Measurements from ENCODE around the gene PKLR. TPM values are rescaled to one million over a fixed set of nuclear protein-coding genes. Genes with fewer than 3 reads are reported as not detected.

The PKLR gene
- polyA plus RNA-seq, 1 donor from 2014 or later: not detected

- Histone ChIP-seq H3K27ac (ENCODE audit: low read length) (no peak overlapping the region), H3K4me2 (ENCODE audit: low read length) (no peak overlapping the region), H3K27me3 (ENCODE audit: insufficient read depth, low read depth, low read length) (no peaks in the 10 kb centered on the region), H3K9ac (ENCODE audit: low read length) (no peak overlapping the region), H3K36me3 (ENCODE audit: insufficient read depth, low read length) (no peaks in the 10 kb centered on the region), H3K79me2 (replicated peaks; ENCODE audit: insufficient read depth, low read length) (no peaks in the 10 kb centered on the region), H3K4me3 (ENCODE audit: low read length) (no peak overlapping the region), H3F3A (ENCODE audit: insufficient read depth, low read length, poor library complexity, severe bottlenecking) (peaks cover under 1% of the 10 kb centered on the region), H4K20me1 (ENCODE audit: insufficient read depth) (no peaks in the 10 kb centered on the region), H3K9me3 (ENCODE audit: low read length) (no peaks in the 10 kb centered on the region), H3K9me2 (ENCODE audit: insufficient read depth, low read length) (no peaks in the 10 kb centered on the region), H2AFZ (ENCODE audit: low read depth, low read length) (no peak overlapping the region)
- no peak for TF ChIP-seq REST (IDR thresholded peaks at IDR 0.05; ENCODE audit: borderline replicate concordance)
- TF ChIP-seq EZH2 (IDR thresholded peaks at IDR 0.05; ENCODE audit: borderline replicate concordance, insufficient read depth, low read length, poor library complexity, severe bottlenecking): no peak
- no peak for TF ChIP-seq CTCF (IDR thresholded peaks at IDR 0.05; ENCODE audit: poor library complexity, severe bottlenecking)
- TF ChIP-seq RAD21 (conservative IDR thresholded peaks at IDR 0.05): no peak
- no peak for TF ChIP-seq EP300 (conservative IDR thresholded peaks at IDR 0.05; ENCODE audit: poor library complexity, severe bottlenecking)
- TF ChIP-seq TAF1 (IDR thresholded peaks at IDR 0.05; ENCODE audit: low read depth): no peak
- no peak for TF ChIP-seq SMC3 (conservative IDR thresholded peaks at IDR 0.05; ENCODE audit: poor library complexity)
- no peak for TF ChIP-seq POLR2AphosphoS5 (IDR thresholded peaks at IDR 0.05)
- no peak for TF ChIP-seq MXI1 (conservative IDR thresholded peaks at IDR 0.05; ENCODE audit: poor library complexity, severe bottlenecking)
Observed at GRCh38 chr1:155284476-155284875, 16.8 kb downstream of the PKLR start.

DNA sequence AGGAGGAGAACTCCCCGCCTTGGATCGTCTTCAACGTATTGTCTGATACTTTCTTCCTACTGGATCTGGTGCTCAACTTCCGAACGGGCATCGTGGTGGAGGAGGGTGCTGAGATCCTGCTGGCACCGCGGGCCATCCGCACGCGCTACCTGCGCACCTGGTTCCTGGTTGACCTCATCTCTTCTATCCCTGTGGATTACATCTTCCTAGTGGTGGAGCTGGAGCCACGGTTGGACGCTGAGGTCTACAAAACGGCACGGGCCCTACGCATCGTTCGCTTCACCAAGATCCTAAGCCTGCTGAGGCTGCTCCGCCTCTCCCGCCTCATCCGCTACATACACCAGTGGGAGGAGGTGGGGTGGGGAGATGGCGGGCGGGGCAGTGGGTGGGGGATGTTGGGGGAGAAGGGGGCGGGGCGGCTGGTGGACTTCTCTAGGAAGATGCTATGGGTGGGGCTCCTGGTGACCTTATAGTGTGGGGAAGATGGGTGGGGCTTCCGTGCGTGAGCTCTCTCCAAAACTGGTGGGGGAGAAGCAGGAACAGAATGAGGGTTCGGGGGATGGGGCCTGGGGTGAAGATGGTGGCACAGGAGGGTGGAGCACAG lies 18.6 kb downstream of the PKLR start:
- Histone ChIP-seq H3F3A (ENCODE audit: insufficient read depth, low read length, poor library complexity, severe bottlenecking) (peaks cover 10% of the 10 kb centered on the region), H3K27ac (ENCODE audit: low read length) (no peak overlapping the region), H3K79me2 (replicated peaks; ENCODE audit: insufficient read depth, low read length) (no peaks in the 10 kb centered on the region), H3K27me3 (ENCODE audit: insufficient read depth, low read depth, low read length) (no peaks in the 10 kb centered on the region), H3K9me3 (ENCODE audit: low read length) (no peaks in the 10 kb centered on the region), H4K20me1 (ENCODE audit: insufficient read depth) (no peaks in the 10 kb centered on the region), H3K9me2 (ENCODE audit: insufficient read depth, low read length) (no peaks in the 10 kb centered on the region), H2AFZ (ENCODE audit: low read depth, low read length) (no peak overlapping the region), H3K4me3 (ENCODE audit: low read length) (no peak overlapping the region), H3K9ac (ENCODE audit: low read length) (no peak overlapping the region), H3K4me2 (ENCODE audit: low read length) (no peak overlapping the region), H3K36me3 (ENCODE audit: insufficient read depth, low read length) (no peaks in the 10 kb centered on the region)
- no peak for TF ChIP-seq EZH2 (IDR thresholded peaks at IDR 0.05; ENCODE audit: borderline replicate concordance, insufficient read depth, low read length, poor library complexity, severe bottlenecking)
- no peak for TF ChIP-seq TAF1 (IDR thresholded peaks at IDR 0.05; ENCODE audit: low read depth)
- no peak for TF ChIP-seq EP300 (conservative IDR thresholded peaks at IDR 0.05; ENCODE audit: poor library complexity, severe bottlenecking)
- TF ChIP-seq RAD21 (conservative IDR thresholded peaks at IDR 0.05): no peak
- no peak for TF ChIP-seq POLR2AphosphoS5 (IDR thresholded peaks at IDR 0.05)
- no peak for TF ChIP-seq SMC3 (conservative IDR thresholded peaks at IDR 0.05; ENCODE audit: poor library complexity)
- TF ChIP-seq REST (IDR thresholded peaks at IDR 0.05; ENCODE audit: borderline replicate concordance): no peak
- no peak for TF ChIP-seq MXI1 (conservative IDR thresholded peaks at IDR 0.05; ENCODE audit: poor library complexity, severe bottlenecking)
- no peak for TF ChIP-seq CTCF (IDR thresholded peaks at IDR 0.05; ENCODE audit: poor library complexity, severe bottlenecking)

All from neural cell (in vitro differentiated cells).